ENCODE results near the gene MBNL1.

DNA sequence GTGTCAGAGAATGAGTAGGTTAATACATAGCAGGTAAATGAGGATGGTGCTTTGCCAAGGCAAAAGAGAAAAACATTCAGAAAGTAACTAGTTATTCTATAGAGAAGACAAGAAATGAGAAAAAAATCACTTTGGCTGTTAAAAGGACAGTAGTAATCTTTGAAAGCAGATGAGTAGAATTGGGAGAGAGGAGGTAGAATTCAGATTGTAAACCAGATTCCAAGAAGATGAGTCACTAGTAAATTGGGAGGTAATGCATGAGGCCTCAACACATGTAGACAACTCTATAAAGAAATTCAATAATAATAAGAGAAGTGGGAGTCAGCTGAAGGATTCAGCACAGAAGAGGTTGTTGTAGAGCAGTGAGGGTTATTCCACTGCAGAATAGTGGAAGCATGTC lies 81.4 kb downstream of the MBNL1 start:
- TF ChIP-seq EZH2phosphoT487 (IDR thresholded peaks at IDR 0.05; ENCODE audit: borderline replicate concordance, low read length) = no peak
- TF ChIP-seq, protein P1, sequence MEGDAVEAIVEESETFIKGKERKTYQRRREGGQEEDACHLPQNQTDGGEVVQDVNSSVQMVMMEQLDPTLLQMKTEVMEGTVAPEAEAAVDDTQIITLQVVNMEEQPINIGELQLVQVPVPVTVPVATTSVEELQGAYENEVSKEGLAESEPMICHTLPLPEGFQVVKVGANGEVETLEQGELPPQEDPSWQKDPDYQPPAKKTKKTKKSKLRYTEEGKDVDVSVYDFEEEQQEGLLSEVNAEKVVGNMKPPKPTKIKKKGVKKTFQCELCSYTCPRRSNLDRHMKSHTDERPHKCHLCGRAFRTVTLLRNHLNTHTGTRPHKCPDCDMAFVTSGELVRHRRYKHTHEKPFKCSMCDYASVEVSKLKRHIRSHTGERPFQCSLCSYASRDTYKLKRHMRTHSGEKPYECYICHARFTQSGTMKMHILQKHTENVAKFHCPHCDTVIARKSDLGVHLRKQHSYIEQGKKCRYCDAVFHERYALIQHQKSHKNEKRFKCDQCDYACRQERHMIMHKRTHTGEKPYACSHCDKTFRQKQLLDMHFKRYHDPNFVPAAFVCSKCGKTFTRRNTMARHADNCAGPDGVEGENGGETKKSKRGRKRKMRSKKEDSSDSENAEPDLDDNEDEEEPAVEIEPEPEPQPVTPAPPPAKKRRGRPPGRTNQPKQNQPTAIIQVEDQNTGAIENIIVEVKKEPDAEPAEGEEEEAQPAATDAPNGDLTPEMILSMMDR (IDR thresholded peaks at IDR 0.05; ENCODE audit: low read depth, low read length, poor library complexity, severe bottlenecking) = no peak
